ENCODE data around the gene ATP5F1E. TPM values are rescaled to one million over a fixed set of nuclear protein-coding genes. Genes with fewer than 3 reads are reported as not detected.

ATP5F1E gene
- total RNA-seq, 2 experiments from 2014 or later = 51.1 to 53.1 TPM

DNA sequence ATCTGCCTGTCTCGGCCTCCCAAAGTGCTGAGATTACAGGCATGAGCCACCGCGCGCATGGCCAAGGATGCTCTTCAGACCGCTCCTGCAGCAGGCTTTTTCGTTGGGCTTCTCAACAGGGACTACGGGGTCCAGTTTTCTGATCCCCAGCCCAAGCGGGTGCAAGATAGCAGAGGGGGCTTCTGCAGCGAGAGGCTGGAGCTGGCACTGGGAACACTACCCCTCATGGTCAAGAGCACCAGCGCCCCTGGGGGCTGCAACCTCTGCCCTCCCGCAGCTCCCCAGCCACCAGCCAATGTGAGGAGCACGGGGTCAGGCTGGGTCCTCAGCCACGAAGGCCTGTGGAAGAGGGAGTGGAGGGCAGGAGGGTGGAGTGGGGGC lies 31.1 kb downstream of the ATP5F1E start:
- peaks cover 23% of the 10 kb centered on the region for H3K36me3 Mint-ChIP-seq (ENCODE audit: low read depth)
- intact Hi-C loops (cut with DNase I, micrococcal nuclease) = no loop called here
- CTCF ChIA-PET = no interaction called here

DNA sequence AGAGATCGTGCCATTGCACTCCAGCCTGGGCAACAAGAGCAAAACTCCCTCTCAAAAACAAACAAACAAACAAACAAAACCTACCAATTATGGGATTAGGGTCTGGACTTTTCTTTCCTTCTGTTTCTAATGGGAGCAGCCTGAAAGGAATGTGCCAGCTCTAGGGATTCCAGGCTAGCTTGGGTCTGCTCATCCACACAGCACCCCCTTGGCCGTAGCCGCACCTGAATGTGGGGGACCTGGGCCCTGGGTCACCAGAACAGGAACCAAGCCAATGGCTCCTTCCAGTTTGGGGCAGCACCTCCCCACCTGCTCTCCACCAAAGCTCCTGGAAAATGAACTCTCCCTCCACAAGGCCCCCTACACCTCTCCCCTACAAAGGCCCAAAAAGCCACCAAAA lies 31.8 kb downstream of the ATP5F1E start:
- Mint-ChIP-seq H3K27ac (no peak overlapping the region), H3K9me3 (no peaks in the 10 kb centered on the region), H3K27me3 (no peaks in the 10 kb centered on the region), H3K4me3 (no peak overlapping the region), H3K4me1 (ENCODE audit: low read depth) (peaks cover 34% of the 10 kb centered on the region), H3K36me3 (ENCODE audit: low read depth) (peaks cover 30% of the 10 kb centered on the region)
- ATAC-seq (ENCODE audit: poor library complexity) (no peak), DNase-seq (no peak)
- Histone ChIP-seq H3K27me3 (ENCODE audit: control insufficient read depth in 1 of 2, insufficient read depth in 2 of 2, low read length in 2 of 2) (no peaks in the 10 kb centered on the region), H3K4me1 (ENCODE audit: insufficient read depth, low read length) (peaks cover 19% of the 10 kb centered on the region), H3K27ac (ENCODE audit: low read depth in 1 of 2, low read length in 2 of 2) (no peak overlapping the region), H3K9me3 (ENCODE audit: control insufficient read depth in 1 of 2, insufficient read depth in 1 of 2, low read length in 2 of 2) (no peaks in the 10 kb centered on the region), H3K36me3 (ENCODE audit: insufficient read depth, low read length) (peaks cover 20% of the 10 kb centered on the region), H3K4me3 (ENCODE audit: low read length) (no peak overlapping the region)
- ChIA-PET POLR2A (no interaction called here), CTCF (no interaction called here)
- intact Hi-C loops (cut with DNase I, micrococcal nuclease) = no loop called here
- TF ChIP-seq, protein P1, sequence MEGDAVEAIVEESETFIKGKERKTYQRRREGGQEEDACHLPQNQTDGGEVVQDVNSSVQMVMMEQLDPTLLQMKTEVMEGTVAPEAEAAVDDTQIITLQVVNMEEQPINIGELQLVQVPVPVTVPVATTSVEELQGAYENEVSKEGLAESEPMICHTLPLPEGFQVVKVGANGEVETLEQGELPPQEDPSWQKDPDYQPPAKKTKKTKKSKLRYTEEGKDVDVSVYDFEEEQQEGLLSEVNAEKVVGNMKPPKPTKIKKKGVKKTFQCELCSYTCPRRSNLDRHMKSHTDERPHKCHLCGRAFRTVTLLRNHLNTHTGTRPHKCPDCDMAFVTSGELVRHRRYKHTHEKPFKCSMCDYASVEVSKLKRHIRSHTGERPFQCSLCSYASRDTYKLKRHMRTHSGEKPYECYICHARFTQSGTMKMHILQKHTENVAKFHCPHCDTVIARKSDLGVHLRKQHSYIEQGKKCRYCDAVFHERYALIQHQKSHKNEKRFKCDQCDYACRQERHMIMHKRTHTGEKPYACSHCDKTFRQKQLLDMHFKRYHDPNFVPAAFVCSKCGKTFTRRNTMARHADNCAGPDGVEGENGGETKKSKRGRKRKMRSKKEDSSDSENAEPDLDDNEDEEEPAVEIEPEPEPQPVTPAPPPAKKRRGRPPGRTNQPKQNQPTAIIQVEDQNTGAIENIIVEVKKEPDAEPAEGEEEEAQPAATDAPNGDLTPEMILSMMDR (IDR thresholded peaks at IDR 0.05) = no peak

More for the DNA sequence above, 31.1 kb downstream of the ATP5F1E start:
- no peak for ATAC-seq (ENCODE audit: poor library complexity)
- Histone ChIP-seq H3K27me3 (ENCODE audit: control insufficient read depth in 1 of 2, insufficient read depth in 2 of 2, low read length in 2 of 2) (no peaks in the 10 kb centered on the region), H3K4me3 (ENCODE audit: low read length) (no peak overlapping the region), H3K27ac (ENCODE audit: low read depth in 1 of 2, low read length in 2 of 2) (no peak overlapping the region), H3K36me3 (ENCODE audit: insufficient read depth, low read length) (peaks cover 14% of the 10 kb centered on the region), H3K9me3 (ENCODE audit: control insufficient read depth in 1 of 2, insufficient read depth in 1 of 2, low read length in 2 of 2) (no peaks in the 10 kb centered on the region), H3K4me1 (ENCODE audit: insufficient read depth, low read length) (peaks cover 27% of the 10 kb centered on the region)
- Mint-ChIP-seq H3K27ac (no peak overlapping the region), H3K4me3 (no peak overlapping the region), H3K27me3 (no peaks in the 10 kb centered on the region), H3K9me3 (no peaks in the 10 kb centered on the region), H3K4me1 (ENCODE audit: low read depth) (peaks cover 35% of the 10 kb centered on the region)
- no peak for DNase-seq
- POLR2A ChIA-PET = no interaction called here
- TF ChIP-seq, protein P1 (IDR thresholded peaks at IDR 0.05) = no peak

DNA sequence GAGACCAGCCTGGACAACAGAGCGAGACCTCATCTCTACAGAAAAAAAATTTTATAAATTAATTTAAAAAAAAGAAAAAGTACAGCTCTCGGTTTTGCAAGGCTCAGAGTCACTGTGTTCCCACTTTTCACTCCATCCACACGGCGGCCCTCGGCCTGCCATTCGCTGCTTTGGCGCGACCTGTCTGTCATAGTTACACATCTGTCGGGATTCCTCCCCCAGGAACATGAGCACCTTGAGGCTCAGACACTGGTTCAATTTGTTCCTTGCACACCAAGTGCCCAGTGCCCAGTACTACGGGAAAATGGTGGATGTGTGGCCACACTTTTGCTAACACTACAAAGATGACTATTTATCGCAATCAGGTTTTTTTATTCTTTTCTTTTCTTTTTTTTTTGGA lies 33.5 kb downstream of the ATP5F1E start:
- H3K9me3 Mint-ChIP-seq = no peaks in the 10 kb centered on the region
- CTCF ChIA-PET = no interaction called here
- no peak overlapping the region for H3K27ac Mint-ChIP-seq

More for the DNA sequence above, 33.5 kb downstream of the ATP5F1E start:
- ATAC-seq (ENCODE audit: poor library complexity) = no peak
- peaks cover 18% of the 10 kb centered on the region for H3K4me1 Mint-ChIP-seq (ENCODE audit: low read depth)
- no peak for DNase-seq
- H3K4me3 Mint-ChIP-seq = no peak overlapping the region
- TF ChIP-seq, protein P1 (IDR thresholded peaks at IDR 0.05) = no peak
- H3K36me3 Mint-ChIP-seq (ENCODE audit: low read depth) = peaks cover 47% of the 10 kb centered on the region
- H3K4me1 ChIP-seq (ENCODE audit: insufficient read depth, low read length) = peaks cover 3% of the 10 kb centered on the region
- H3K27ac ChIP-seq (ENCODE audit: low read depth in 1 of 2, low read length in 2 of 2) = no peak overlapping the region
- intact Hi-C loops (cut with DNase I, micrococcal nuclease) = no loop called here
- no peaks in the 10 kb centered on the region for H3K27me3 Mint-ChIP-seq
- peaks cover 34% of the 10 kb centered on the region for H3K36me3 ChIP-seq (ENCODE audit: insufficient read depth, low read length)
- H3K27me3 ChIP-seq (ENCODE audit: control insufficient read depth in 1 of 2, insufficient read depth in 2 of 2, low read length in 2 of 2) = no peaks in the 10 kb centered on the region
- H3K4me3 ChIP-seq (ENCODE audit: low read length) = no peak overlapping the region
- POLR2A ChIA-PET = interaction anchor here (1.5 kb wide), 1 partner anchor 123 kb away, joined by 3 read pairs; no protein-coding TSS in a partner anchor
- no peaks in the 10 kb centered on the region for H3K9me3 ChIP-seq (ENCODE audit: control insufficient read depth in 1 of 2, insufficient read depth in 1 of 2, low read length in 2 of 2)

All from CD4-positive, alpha-beta T cell (primary cell).